ENCODE data around the gene OR2Z1. TPM values are rescaled to one million over a fixed set of nuclear protein-coding genes. Genes with fewer than 3 reads are reported as not detected.

The OR2Z1 gene
- total RNA-seq, 1 donor = not detected

GRCh38 chr19:8695501-8695900, 25.9 kb upstream of the OR2Z1 start:
- no peak for DNase-seq (ENCODE audit: low read depth)
- no peak for TF ChIP-seq CTCF (IDR thresholded peaks at IDR 0.05; ENCODE audit: insufficient read depth, low read depth, low read length)

GRCh38 chr19:8695911-8696310, 25.5 kb upstream of the OR2Z1 start:
- DNase-seq (ENCODE audit: low read depth) = no peak
- no peak for TF ChIP-seq CTCF (IDR thresholded peaks at IDR 0.05; ENCODE audit: insufficient read depth, low read depth, low read length)
- H3K4me3 ChIP-seq (ENCODE audit: low read depth, low read length) = no peak overlapping the region

More at GRCh38 chr19:8695501-8695900, 25.9 kb upstream of the OR2Z1 start:
- no peak overlapping the region for H3K4me3 ChIP-seq (ENCODE audit: low read depth, low read length)

- no peak for TF ChIP-seq CTCF (IDR thresholded peaks at IDR 0.05; ENCODE audit: insufficient read depth, low read depth, low read length)
- no peak overlapping the region for H3K4me3 ChIP-seq (ENCODE audit: low read depth, low read length)
- DNase-seq (ENCODE audit: low read depth) = no peak
Observed at GRCh38 chr19:8696993-8697392, 24.4 kb upstream of the OR2Z1 start.

GRCh38 chr19:8697671-8698432, 23.6 kb upstream of the OR2Z1 start:
- DNase-seq (ENCODE audit: low read depth) = no peak
- no peak overlapping the region for H3K4me3 ChIP-seq (ENCODE audit: low read depth, low read length)
- no peak for TF ChIP-seq CTCF (IDR thresholded peaks at IDR 0.05; ENCODE audit: insufficient read depth, low read depth, low read length)

GRCh38 chr19:8698433-8699063, 22.9 kb upstream of the OR2Z1 start, which contains the start of gene ACTL9:
Gene ACTL9 (minus strand): TSS chr19:8698795. CDS start chr19:8698701, 94 bp downstream.
- no peak for DNase-seq (ENCODE audit: low read depth)
- no peak within 1 kb of the TSS for H3K4me3 ChIP-seq (ENCODE audit: low read depth, low read length)
- TF ChIP-seq CTCF (IDR thresholded peaks at IDR 0.05; ENCODE audit: insufficient read depth, low read depth, low read length) = no peak

GRCh38 chr19:8699908-8700307, 21.5 kb upstream of the OR2Z1 start:
- TF ChIP-seq CTCF (IDR thresholded peaks at IDR 0.05; ENCODE audit: insufficient read depth, low read depth, low read length) = no peak
- no peak for DNase-seq (ENCODE audit: low read depth)
- no peak overlapping the region for H3K4me3 ChIP-seq (ENCODE audit: low read depth, low read length)
